A673 (cell line): Measurements from ENCODE around the gene ACSF3. TPM values are rescaled to one million over a fixed set of nuclear protein-coding genes. Genes with fewer than 3 reads are reported as not detected.

Experiments
- BruUV-seq: library from RNA; stranded (reverse); fragments of 400-500 nt; replicated peaks from 2 replicates; lab custom pipeline; 2021; lab: Mats Ljungman, UMichigan
- CTCF ChIA-PET: fragments of 300-600 bp; sonication (Branson Sonifier 250); formaldehyde crosslinking; loops from one replicate; lab custom pipeline; 2022; ENCODE audit warnings: antibody characterized with exemption; lab: Charles Lee
- POLR2A ChIA-PET: fragments of 300-600 bp; sonication (Branson Sonifier 250); formaldehyde crosslinking; loops from one replicate; lab custom pipeline; 2022; ENCODE audit warnings: antibody characterized with exemption; ENCODE audit not compliant: low non-redundant PET; lab: Charles Lee
- DNase-seq: peaks from one replicate; pipeline ENCODE4 v3.0.0-alpha.2; 2015; ENCODE audit warnings: low spot score
- H3K27ac ChIP-seq: fragments of 200-600 bp; sonication (generic); 2 replicates; pipeline ENCODE4 v1.5.1; 2016; ENCODE audit warnings: mixed run types, low read depth, mild to moderate bottlenecking, mixed read lengths, antibody characterized with exemption, low read length; ENCODE audit not compliant: poor library complexity, severe bottlenecking
- H3K27me3 ChIP-seq: fragments of 200-600 bp; sonication (generic); replicated peaks from 2 replicates; pipeline ENCODE4 v1.6.1; 2017; ENCODE audit warnings: mixed run types, low read depth, mild to moderate bottlenecking, mixed read lengths, antibody characterized with exemption, low read length; ENCODE audit not compliant: insufficient read depth, poor library complexity
- H3K36me3 ChIP-seq: fragments of 200-600 bp; sonication (generic); 2 replicates; pipeline ENCODE4 v1.6.1; 2016; ENCODE audit warnings: mixed run types, mild to moderate bottlenecking, mixed read lengths, antibody characterized with exemption, low read length; ENCODE audit not compliant: insufficient read depth, poor library complexity, severe bottlenecking
- H3K4me1 ChIP-seq: fragments of 200-600 bp; sonication (generic); 2 replicates; pipeline ENCODE4 v1.6.1; 2017; ENCODE audit warnings: mixed run types, mild to moderate bottlenecking, mixed read lengths, antibody characterized with exemption, low read length; ENCODE audit not compliant: insufficient read depth, poor library complexity, severe bottlenecking
- H3K4me3 ChIP-seq: fragments of 200-600 bp; sonication (generic); 2 replicates; pipeline ENCODE4 v1.5.1; 2016; ENCODE audit warnings: low read depth, mixed run types, mild to moderate bottlenecking, mixed read lengths, low read length; ENCODE audit not compliant: poor library complexity, severe bottlenecking
- H3K9me3 ChIP-seq: fragments of 200-600 bp; sonication (generic); 2 replicates; pipeline ENCODE4 v1.6.1; 2016; ENCODE audit warnings: mixed run types, low read depth, mild to moderate bottlenecking, mixed read lengths, antibody characterized with exemption, low read length; ENCODE audit not compliant: poor library complexity, severe bottlenecking
- CTCF ChIP-seq: fragments of 300-800, 200-600 bp; sonication (generic); conservative IDR thresholded peaks from 2 replicates; pipeline ENCODE4 v1.5.1; 2017; ENCODE audit warnings: low read depth, mild to moderate bottlenecking, antibody characterized with exemption, low read length, moderate library complexity, mixed read lengths
- EZH2 ChIP-seq: fragments of 200-600 bp; sonication (generic); IDR thresholded peaks from 2 replicates; pipeline ENCODE4 v1.6.1; 2017; ENCODE audit warnings: borderline replicate concordance, low read depth, mild to moderate bottlenecking, mixed read lengths, antibody characterized with exemption, low read length; ENCODE audit not compliant: poor library complexity, severe bottlenecking
- intact Hi-C: fragments of 100-400 bp; cut with micrococcal nuclease; formaldehyde crosslinking; loops from one replicate; pipeline ENCODE4 v1.10.0; 2022; ENCODE audit not compliant: unreplicated experiment
- total RNA-seq: library from RNA; stranded (reverse); gene quantifications from 2 replicates; pipeline ENCODE4 v1.2.3, GENCODE V29; 2021

ACSF3 gene
- total RNA-seq, 1 experiment from 2014 or later: 27.7 TPM

GRCh38 chr16:89135971-89136765, 42.5 kb downstream of the ACSF3 start:
- Histone ChIP-seq H3K27ac (no peak overlapping the region), H3K4me1 (peaks cover 12% of the 10 kb centered on the region), H3K36me3 (peaks cover 8% of the 10 kb centered on the region), H3K27me3 (no peaks in the 10 kb centered on the region), H3K9me3 (no peaks in the 10 kb centered on the region), H3K4me3 (no peak overlapping the region)
- POLR2A ChIA-PET: no interaction called here
- CTCF ChIA-PET: no interaction called here
- no peak for TF ChIP-seq CTCF
- no peak for TF ChIP-seq EZH2
- intact Hi-C loops: no loop called here
- BruUV-seq: no TSS peak
- peak; percentile 87 for DNase-seq

GRCh38 chr16:89136931-89137330, 43.3 kb downstream of the ACSF3 start:
- BruUV-seq: no TSS peak
- no peak for DNase-seq
- Histone ChIP-seq H3K27me3 (no peaks in the 10 kb centered on the region), H3K9me3 (no peaks in the 10 kb centered on the region), H3K27ac (no peak overlapping the region), H3K4me1 (peaks cover 12% of the 10 kb centered on the region), H3K36me3 (peaks cover 8% of the 10 kb centered on the region), H3K4me3 (no peak overlapping the region)
- ChIA-PET POLR2A (no interaction called here), CTCF (interaction anchor here (0.6 kb wide), 1 partner anchor 34 kb away, joined by 5 read pairs; no protein-coding TSS in a partner anchor)
- TF ChIP-seq CTCF (no peak), EZH2 (no peak)
- intact Hi-C loops: no loop called here

GRCh38 chr16:89137666-89138512, 44.2 kb downstream of the ACSF3 start:
- H3K9me3 ChIP-seq: no peaks in the 10 kb centered on the region
- no peak overlapping the region for H3K4me3 ChIP-seq
- no TSS peak for BruUV-seq
- TF ChIP-seq CTCF: no peak
- TF ChIP-seq EZH2: no peak
- intact Hi-C loops: no loop called here
- H3K27ac ChIP-seq: no peak overlapping the region
- no peak for DNase-seq
- CTCF ChIA-PET: no interaction called here
- POLR2A ChIA-PET: no interaction called here
- no peaks in the 10 kb centered on the region for H3K27me3 ChIP-seq
- peaks cover 12% of the 10 kb centered on the region for H3K4me1 ChIP-seq
- peaks cover 8% of the 10 kb centered on the region for H3K36me3 ChIP-seq
